Activated CD4-positive, CD25-positive, alpha-beta regulatory T cell treated with anti-CD3 and anti-CD28 coated beads, Interleukin-2, amount 50 U/mL, for 24 hours (primary cell): Measurements from ENCODE around the gene CFAP70.
"Not testable (repeated sequence)": the region's sequence is repeated elsewhere in the genome, so short reads cannot be mapped to it uniquely, and the experiment has no call there.

ENCODE experiments used
- ATAC-seq, 2 donors: fragments of 150-1000 bp; cut with Tn5 transposase; one replicate each; pipeline ENCODE4 v1.10.0; 2021; ENCODE audit warnings: mild to moderate bottlenecking in 1 of 2, moderate library complexity in 1 of 2

The CFAP70 gene

DNA sequence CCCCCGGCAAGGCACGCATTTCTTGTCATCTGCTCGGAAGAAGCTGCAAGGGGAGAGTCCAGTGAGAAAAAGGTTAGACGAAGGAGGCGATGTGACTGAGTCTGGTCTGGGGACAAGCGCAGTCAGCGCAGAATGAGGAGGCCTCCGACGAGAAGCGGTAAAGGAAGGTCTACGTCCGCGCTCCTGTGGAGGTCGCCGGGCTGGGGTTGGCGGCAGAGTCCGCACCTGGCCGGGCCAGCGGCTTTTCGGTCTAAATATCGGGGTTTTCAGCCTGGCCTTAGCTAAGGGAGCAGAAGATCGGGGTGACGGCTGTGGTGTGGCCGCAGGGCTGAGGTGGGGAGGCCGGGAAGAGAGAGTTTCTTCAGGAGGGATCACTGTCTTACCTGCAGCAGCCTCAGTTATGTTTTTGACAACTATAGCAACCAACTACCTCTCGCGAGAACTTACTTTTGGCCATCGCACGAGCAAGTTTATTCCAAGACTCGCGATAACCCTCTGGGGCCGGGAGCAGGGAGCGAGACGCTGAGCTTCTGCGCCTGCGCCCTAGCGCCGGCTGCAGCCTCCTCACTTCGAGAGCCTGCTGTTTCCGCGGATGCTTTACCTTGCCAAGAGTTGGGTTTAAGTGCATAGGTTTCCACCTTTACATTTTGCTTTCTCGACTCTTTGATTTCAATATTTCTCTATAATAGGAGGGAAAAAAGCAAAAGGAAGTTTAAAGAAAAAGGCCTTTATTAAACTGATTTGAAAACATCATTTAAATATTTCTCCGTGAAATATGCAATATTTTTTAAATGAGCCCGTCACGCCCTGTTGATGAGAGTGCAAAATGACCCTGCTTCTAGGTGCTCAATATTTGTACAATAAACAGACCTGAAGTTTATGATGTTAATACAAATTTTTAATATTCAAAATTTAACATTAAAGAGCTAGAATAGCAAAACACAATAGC lies at the start of gene CFAP70:
CFAP70 (minus strand) TSS at position 534 of the 949 bp plus-strand sequence. CDS start 4,068 bp downstream, outside the sequence.
- ATAC-seq, result peak; percentile 97 to 98

DNA sequence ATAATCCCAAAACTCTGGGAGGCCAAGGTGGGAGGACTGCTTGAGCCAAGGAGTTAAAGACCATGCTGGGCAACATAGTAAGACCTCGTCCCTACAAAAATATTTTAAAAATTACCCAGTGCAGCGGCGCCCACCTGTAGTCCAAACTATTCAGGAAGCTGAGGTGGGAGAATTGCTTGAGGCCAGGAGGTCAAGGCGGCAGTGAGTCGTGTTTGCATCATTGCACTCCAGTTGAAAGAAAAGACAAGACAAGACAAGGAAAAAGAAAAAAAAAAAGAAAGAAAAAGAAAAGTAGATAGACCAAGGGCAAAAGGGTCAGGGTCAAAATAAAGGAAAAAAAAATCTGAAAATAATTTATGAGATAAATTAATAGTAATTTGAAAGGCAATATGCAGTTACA lies 49.4 kb upstream of the CFAP70 start:
- ATAC-seq, result no peak

GRCh38 chr10:73407495-73407894 lies 48.8 kb upstream of the CFAP70 start:
- ATAC-seq, result no peak

GRCh38 chr10:73406846-73407245 lies 48.2 kb upstream of the CFAP70 start:
- ATAC-seq, result no peak

DNA sequence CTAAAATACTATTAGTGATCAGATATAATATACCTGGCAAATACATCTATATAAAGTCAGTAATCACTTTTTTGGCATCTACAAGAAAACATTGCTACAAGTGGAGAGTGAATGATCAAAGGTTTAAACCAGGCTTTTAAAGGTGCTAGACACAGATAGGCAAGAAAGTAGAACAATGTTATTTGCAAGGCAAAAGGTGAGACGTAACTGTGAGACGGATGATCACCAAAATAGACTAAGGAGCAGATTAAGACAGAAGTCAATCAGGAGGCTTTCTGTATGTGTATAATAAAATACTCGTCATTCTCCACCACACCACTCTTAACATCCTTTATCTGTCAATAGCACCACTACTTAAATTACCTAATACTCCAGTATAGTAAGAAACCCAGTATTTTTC lies 46.9 kb upstream of the CFAP70 start:
- no peak for ATAC-seq

DNA sequence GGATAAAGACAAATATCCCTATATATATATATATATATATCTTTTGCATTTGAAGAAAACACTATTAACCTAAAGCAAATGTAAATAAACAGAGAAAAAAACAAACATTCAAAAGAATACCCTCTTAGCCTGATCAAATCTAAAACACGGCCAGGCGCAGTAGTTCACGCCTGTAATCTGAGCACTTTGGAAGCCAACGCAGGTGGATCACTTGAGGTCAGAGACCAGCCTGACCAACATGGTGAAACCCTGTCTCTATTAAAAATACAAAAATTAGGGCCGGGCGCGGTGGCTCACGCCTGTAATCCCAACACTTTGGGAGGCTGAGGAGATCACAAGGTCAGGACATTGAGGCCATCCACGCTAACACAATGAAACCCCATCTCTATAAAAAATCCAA lies 46.0 kb upstream of the CFAP70 start:
- ATAC-seq, result no peak

DNA sequence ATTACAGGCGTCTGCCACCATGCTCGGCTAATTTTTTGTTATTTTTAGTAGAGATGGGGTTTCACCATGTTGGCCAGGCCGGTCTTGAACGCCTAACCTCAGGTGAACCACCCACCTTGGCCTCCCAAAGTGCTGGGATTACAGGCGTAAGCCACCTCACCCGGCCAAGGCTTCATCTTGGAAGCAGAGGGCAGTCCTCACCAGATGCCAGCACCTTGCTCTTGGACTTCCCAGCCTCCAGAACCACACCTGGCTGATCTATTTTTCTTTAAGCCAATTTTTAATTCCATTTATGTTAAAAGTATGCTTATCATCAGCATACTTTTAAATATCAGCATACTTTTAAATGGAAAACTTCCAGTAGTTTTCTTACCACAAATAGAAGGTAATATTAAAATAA lies 43.0 kb upstream of the CFAP70 start:
- ATAC-seq, result no peak

DNA sequence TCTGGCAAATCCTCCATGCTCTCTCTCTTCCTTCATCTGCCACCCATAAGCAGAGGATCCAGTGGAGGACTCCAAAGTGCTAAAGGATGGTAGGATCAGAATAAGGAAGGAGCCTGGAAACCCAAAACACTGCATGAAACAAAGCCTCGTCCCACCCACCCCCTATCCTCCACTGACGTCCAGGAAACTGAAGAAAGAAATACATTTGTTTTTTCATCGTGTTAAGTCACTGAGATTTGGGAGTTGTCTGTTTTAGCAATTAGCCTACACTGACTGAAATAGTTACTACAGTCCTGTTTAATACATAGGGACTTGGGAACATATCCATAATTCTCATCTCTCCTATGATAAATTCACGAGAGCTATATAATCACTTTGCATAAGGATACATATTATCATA lies 40.4 kb upstream of the CFAP70 start:
- ATAC-seq, result no peak

- ATAC-seq, result no peak
Measured at GRCh38 chr10:73398024-73398423, 39.4 kb upstream of the CFAP70 start.

DNA sequence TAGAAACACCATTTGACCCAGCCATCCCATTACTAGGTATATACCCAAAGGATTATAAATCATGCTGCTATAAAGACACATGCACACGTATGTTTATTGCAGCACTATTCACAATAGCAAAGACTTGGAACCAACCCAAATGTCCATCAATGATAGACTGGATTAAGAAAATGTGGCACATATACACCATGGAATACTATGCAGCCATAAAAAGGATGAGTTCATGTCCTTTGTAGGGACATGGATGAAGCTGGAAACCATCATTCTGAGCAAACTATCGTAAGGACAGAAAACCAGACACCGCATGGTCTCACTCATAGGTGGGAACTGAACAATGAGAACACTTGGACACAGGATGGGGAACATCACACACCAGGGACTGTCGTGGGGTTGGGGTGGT lies 35.7 kb upstream of the CFAP70 start:
- ATAC-seq, result not testable (repeated sequence)

- ATAC-seq, result no peak
Measured at GRCh38 chr10:73388228-73388627, 29.6 kb upstream of the CFAP70 start.

DNA sequence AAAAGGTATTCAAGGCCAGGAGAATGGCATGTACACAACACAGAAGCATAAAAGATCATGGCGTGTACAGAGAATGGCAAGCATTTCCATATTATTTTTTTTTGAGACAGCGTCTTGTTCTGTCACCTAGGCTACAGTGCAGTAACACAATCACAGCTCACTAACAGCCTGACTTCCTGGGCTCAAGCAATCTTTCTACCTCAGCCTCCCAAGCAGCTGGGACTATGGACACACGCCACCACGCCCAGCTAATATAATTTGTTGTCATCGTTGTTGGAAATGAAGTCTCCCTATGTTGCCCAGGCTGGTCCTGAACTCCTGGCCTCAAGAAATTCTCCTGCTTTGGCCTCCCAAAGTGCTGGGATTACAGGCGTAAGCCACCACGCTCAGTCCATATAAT lies 27.9 kb upstream of the CFAP70 start:
- no peak for ATAC-seq

- ATAC-seq, result no peak
Measured at GRCh38 chr10:73379064-73379748, 20.5 kb upstream of the CFAP70 start.

GRCh38 chr10:73376679-73377078 lies 18.0 kb upstream of the CFAP70 start:
- no peak for ATAC-seq

- peak; percentile 40 to 76 for ATAC-seq
Measured at GRCh38 chr10:73368238-73368637, 9.6 kb upstream of the CFAP70 start.

DNA sequence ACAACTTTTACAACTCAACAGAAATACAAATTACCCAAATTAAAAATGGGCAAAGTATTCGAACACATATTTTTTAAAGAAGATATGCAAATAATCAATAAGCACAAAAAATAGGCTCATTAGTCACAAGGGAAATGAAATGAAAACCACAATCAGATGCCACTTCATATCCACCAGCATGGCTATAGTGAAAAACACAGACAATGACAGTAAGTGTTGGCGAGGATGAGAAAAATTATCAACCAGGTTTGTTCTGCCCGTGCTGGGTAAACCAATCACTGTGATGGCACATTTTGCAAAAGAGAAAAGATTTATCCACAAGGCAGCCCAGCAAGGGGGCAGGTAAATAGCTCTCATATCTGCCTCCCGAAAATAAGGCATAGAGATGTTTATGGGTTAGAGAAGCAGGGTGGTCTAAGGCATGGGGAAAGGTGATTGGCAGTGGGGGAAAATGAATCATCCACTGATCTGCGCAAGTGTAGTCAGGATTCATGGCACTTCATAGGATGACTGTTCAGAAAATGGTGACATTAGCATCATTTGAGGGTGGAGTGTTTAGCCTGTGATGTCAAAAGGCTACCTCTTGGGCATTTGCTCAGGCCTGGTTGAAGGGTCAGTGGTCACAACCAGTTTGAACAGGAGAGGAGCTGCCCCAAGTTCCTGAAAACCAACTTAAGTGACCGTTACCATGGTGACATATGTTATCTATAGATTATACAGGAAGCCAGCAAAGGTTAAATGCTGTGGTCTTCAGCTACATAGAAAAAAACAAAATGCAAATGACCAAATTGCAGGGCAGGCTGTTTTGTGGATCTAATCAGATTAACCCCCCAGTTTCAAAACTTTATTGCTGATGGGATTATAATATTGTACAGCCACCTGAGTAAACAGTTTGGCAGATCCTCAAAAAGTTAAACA lies 8.0 kb upstream of the CFAP70 start:
- peak; percentile 62 to 67 for ATAC-seq

- ATAC-seq, result no peak
Measured at GRCh38 chr10:73364964-73365363, 6.3 kb upstream of the CFAP70 start.

- no peak for ATAC-seq
Measured at GRCh38 chr10:73359492-73359891, 828 bp upstream of the CFAP70 start.

DNA sequence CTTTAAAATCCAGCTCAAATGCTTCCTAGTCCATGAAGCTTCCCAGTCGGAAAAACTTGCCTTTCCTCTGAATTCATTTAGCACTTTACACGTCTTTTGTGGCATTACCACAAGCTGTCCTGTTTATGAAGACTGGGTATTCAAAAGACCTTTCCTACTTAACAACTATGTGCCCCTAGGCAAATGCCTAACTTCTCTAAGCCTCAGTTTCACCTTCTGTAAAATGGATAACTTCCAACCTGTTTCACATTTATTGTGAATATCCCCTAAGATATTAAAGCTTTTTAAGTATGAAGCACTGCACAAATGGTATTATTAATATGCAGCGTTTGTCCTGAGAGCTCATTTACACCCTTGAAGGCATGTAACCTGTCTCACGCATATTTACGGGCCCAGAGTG lies 843 bp downstream of the CFAP70 start:
- ATAC-seq, result no peak

- no peak for ATAC-seq
Measured at GRCh38 chr10:73357166-73357565, 1.5 kb downstream of the CFAP70 start.

DNA sequence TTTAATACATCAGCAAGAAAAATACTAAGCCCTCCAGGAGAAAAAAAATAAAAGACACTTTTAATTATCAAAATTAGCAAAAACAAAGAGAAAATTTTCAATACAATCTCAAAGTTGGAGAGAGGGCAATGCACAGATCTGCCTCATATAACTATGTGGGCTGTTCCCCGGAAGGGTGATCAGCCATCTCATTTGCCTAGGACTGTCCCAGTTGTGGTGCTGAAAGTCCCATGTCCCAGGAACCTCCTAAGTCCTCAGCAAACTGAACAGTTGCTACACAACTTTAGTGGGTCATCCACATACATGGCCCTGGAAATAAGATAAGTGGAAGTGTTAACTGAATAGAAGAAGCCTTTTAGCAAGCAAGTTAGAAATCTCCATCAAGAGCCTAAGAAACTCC lies 14.4 kb downstream of the CFAP70 start:
- ATAC-seq, result no peak

- no peak for ATAC-seq
Measured at GRCh38 chr10:73340121-73340520, 18.5 kb downstream of the CFAP70 start.

- ATAC-seq, result no peak
Measured at GRCh38 chr10:73339436-73339835, 19.2 kb downstream of the CFAP70 start.
